Measurements from ENCODE around the gene SCGB3A1. TPM values are rescaled to one million over a fixed set of nuclear protein-coding genes. Genes with fewer than 3 reads are reported as not detected.

SCGB3A1 gene
- total RNA-seq: not detected in 2 replicates

DNA sequence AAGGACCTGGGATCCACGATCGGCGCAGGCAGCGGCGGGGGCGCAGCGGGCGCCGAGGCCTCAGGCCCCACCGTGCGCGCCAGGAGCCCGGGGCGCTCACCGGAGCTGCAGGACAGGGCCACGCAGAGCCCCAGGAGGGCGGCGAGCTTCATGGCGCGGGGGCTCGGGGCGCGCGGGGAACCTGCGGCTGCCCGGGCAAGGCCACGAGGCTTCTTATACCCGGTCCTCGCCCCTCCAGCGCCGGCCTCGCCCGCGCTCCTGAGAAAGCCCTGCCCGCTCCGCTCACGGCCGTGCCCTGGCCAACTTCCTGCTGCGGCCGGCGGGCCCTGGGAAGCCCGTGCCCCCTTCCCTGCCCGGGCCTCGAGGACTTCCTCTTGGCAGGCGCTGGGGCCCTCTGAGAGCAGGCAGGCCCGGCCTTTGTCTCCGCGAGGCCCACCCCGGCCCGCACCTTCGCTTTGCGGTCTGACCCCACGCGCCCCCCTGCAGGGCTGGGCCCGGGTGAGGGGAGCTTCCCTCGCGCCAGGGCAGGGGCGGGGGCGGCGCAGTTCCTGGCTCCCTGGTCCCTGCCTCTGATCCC lies at the start of gene SCGB3A1:
SCGB3A1 (minus strand) TSS at position 189 of the 577 bp plus-strand sequence; CDS start at position 152, 37 bp downstream.
- intact Hi-C loops (cut with micrococcal nuclease): no loop called here

- intact Hi-C loops (cut with micrococcal nuclease): no loop called here
Observed at GRCh38 chr5:180640611-180640860, 49.2 kb upstream of the SCGB3A1 start.

- intact Hi-C loops (cut with micrococcal nuclease): no loop called here
Observed at GRCh38 chr5:180639741-180640610, 48.7 kb upstream of the SCGB3A1 start.

GRCh38 chr5:180639287-180639686 lies 48.0 kb upstream of the SCGB3A1 start:
- intact Hi-C loops (cut with micrococcal nuclease): no loop called here

DNA sequence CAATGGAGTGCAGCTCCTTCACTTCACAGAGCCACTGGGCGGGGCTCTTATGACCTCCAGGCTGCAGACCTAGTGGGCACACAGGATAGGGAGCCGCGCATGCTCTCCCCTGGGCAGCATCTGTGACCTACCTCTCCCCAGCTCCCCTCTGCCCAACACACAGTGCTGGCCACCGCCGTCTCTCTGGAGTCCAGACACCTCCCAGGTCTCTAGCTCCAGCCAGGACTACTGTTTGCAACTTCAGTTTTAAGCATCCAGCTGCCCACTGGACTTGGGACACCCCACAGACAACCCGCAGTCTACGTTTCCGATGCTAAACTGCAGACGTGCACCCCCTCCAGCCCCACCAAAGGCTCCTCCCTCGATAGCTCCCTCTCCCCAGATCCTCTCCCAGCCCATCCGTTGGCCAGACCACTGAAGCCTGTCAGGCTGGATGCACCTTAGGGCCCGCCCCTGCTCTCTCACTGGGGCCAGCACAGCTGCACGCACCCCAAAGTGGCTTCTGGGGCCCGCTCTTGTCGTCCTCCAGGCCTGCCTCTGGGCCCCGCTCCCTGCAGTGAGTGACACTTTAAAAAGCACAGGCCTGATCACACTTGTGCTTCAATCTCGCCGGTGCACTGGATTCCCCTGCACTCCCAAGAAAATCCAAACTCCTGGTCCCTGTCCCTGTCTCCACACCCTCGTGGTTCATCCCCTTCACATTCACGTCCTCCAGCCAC lies 46.8 kb upstream of the SCGB3A1 start:
- intact Hi-C loops (cut with micrococcal nuclease): no loop called here

GRCh38 chr5:180636403-180637075 lies 45.2 kb upstream of the SCGB3A1 start:
- intact Hi-C loops (cut with micrococcal nuclease): no loop called here

- intact Hi-C loops (cut with micrococcal nuclease): no loop called here
Observed at GRCh38 chr5:180636016-180636402, 44.7 kb upstream of the SCGB3A1 start.

DNA sequence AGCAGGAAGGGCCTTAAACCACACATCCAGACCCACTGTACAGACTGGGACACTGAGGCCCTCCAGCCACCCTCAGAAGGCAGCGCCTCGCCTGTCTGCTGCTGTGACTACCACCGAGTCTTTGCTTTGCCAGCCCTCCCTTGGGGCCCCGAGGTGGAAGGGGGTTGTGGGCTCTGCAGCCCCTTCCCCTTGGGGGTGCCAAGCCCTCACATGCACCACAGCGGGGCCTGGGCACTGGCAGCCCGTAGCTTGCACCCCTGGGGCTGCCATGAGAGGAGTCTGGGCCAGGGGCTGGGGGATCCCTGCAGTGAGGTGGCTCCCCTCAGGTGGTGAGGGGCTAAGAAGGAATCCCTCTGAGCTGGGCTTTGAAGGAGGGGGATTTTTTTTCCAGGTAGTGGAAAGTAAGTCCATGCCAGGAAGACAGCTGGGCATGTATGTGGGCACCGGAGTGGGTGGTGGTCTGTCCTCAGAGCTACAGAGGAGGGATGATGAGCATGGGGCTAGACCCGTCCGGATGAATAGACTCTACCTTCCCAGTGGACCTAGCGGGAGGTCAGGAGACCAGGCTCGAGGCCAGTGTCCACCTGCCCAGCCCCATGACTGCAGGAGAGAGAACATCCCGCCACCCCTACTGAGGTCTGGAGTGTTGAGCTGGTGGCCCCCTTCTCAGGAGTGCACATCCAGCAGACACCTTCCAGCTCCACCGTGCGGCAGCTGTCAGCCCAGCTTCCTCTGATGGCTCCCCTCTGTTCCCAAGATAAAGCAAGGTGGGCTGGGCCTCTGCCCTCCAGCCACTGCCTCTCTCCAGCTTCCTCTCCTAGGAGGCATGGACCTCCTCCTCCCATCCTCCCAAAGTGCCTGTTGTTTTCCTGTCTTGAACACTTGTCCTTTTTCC lies 42.2 kb upstream of the SCGB3A1 start:
- intact Hi-C loops (cut with micrococcal nuclease): no loop called here

DNA sequence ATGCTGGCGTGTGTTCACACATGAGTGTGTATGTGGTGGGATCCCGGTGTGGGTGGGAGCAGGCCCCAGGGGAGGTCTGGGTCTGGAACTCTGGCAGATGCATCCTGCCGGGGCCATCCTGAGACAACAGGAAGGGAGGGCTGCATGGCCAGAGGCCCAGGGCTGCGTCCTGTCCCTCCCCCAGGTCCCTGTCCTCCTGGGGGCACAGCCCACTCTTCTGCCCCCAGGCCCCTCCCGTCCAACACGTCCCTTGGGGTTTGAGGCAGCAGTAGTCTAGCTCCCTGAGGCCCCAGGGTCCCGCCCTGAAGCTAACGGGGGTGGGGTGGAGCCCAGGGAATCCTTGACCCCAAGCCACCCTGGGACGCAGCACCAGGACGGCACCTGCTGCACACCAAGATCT lies 41.5 kb upstream of the SCGB3A1 start:
- intact Hi-C loops (cut with micrococcal nuclease): no loop called here

- intact Hi-C loops (cut with micrococcal nuclease): no loop called here
Observed at GRCh38 chr5:180631549-180632383, 40.5 kb upstream of the SCGB3A1 start.

DNA sequence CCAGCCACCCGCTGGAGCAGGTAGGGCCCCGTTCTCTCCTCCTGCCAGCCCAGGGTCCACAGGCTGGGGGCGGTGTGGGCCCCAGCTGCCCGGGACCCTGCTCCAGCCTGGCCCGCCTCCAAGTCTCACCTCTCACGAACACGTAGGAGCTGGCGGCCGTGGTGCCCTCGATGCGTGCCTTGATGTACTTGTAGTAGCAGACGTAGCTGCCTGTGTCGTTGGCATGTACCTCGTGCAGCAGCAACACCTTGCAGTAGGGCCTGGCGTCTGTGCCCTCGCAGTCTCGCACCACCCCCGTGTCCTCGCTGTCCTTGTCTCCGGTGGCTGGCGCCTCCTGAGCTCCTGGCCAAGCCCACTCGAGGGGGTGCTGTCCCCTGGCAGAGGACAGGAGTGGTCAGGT lies 39.1 kb upstream of the SCGB3A1 start:
- intact Hi-C loops (cut with micrococcal nuclease): no loop called here

- intact Hi-C loops (cut with micrococcal nuclease): no loop called here
Observed at GRCh38 chr5:180629831-180630382, 38.6 kb upstream of the SCGB3A1 start.

DNA sequence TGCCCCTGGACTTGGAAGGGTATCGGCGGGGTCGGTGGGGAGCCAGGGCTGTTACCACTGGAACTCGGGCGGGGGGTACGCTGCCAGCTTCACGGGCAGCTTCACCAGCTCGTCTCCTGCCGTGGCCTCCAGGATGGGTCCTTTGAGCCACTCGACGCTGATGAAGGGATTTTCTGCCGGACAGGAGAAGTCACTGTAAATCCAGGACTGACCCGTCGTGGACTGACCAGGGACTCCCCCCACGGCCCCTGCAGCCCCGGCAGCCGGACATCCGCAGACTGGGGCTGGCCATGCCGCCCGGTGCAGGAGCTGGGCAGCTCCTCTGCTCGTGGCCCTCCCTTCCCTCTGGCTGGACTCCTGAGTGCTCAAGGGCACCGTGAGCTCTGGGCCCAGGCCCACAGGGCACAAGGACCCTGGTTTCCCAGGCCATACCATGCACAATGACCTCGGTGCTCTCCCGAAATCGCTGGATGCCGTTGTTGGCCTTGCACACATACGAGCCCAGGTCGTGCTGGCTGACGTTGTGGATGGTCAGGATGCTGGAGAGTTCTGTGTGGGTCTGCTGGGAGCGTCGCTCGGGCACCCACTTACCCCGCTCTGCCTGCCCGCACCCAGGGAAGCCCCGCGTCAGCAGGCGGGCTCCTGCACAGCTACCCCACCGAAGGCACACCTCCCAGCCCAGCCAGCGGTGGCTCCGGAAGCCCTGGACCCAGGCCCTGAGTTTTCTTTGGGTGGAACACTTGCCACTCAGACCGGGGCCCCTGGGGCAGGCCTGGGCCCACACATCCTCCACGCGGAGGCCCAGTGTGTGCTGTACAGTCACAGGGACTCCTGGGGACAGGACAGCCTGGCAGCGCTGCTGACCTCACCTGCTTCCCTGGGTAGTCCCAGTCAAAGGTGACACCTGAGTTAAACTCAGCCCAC lies 37.8 kb upstream of the SCGB3A1 start:
- intact Hi-C loops (cut with micrococcal nuclease): no loop called here

GRCh38 chr5:180628211-180628610 lies 36.9 kb upstream of the SCGB3A1 start:
- intact Hi-C loops (cut with micrococcal nuclease): no loop called here

GRCh38 chr5:180627386-180628120 lies 36.3 kb upstream of the SCGB3A1 start:
- intact Hi-C loops (cut with micrococcal nuclease): no loop called here

GRCh38 chr5:180626661-180627385 lies 35.5 kb upstream of the SCGB3A1 start:
- intact Hi-C loops (cut with micrococcal nuclease): no loop called here
